CD14-positive monocyte (primary cell): ENCODE measurements around the gene MYRF. TPM values are rescaled to one million over a fixed set of nuclear protein-coding genes. Genes with fewer than 3 reads are reported as not detected.

ENCODE experiments used
- DNase-seq, 3 donors: peaks; one replicate each; pipeline ENCODE4 v3.0.0-alpha.2; 2011 to 2022
- H2AFZ ChIP-seq: 2 replicates; pipeline ENCODE4 v1.6.0; 2012; ENCODE audit warnings: mild to moderate bottlenecking, low read depth, low read length, inconsistent platforms; ENCODE audit not compliant: insufficient read depth, poor library complexity, severe bottlenecking
- H3K27ac ChIP-seq, 2 donors: 1 replicate in 1 of 2; 2 replicates in 1 of 2; pipeline ENCODE4 v1.5.1; 2012 to 2013; ENCODE audit warnings: low read length in 2 of 2, control low read depth in 1 of 2, inconsistent platforms in 1 of 2, low read depth in 1 of 2, mild to moderate bottlenecking in 1 of 2
- H3K27me3 ChIP-seq, 2 donors: one replicate each; pipeline versions ENCODE4 v1.6.0 to v1.6.1; 2011 to 2013; ENCODE audit warnings: low read length in 2 of 2; ENCODE audit not compliant: control insufficient read depth in 2 of 2, insufficient read depth in 2 of 2
- H3K36me3 ChIP-seq, 2 donors: replicated peaks in 1 of 2; 1 replicate in 1 of 2; 2 replicates in 1 of 2; pipeline versions ENCODE4 v1.5.1 to v1.6.1; 2012 to 2013; ENCODE audit warnings: low read length in 2 of 2, control low read depth in 1 of 2, inconsistent platforms in 1 of 2, mild to moderate bottlenecking in 1 of 2; ENCODE audit not compliant: insufficient read depth in 2 of 2, control insufficient read depth in 1 of 2
- H3K4me1 ChIP-seq, 2 donors: 1 replicate in 1 of 2; 2 replicates in 1 of 2; pipeline versions ENCODE4 v1.5.1 to v1.6.1; 2012 to 2013; ENCODE audit warnings: low read length in 2 of 2, control low read depth in 1 of 2, inconsistent platforms in 1 of 2, mild to moderate bottlenecking in 1 of 2, moderate library complexity in 1 of 2; ENCODE audit not compliant: insufficient read depth in 2 of 2, control insufficient read depth in 1 of 2
- H3K4me2 ChIP-seq: replicated peaks from 2 replicates; pipeline ENCODE3; 2012; ENCODE audit warnings: low read length, moderate library complexity, mild to moderate bottlenecking; ENCODE audit not compliant: poor library complexity, severe bottlenecking; ENCODE audit errors: extremely low read depth
- H3K4me3 ChIP-seq, 3 experiments: fragments of 200-600 bp in 1 of 3; sonication (generic) in 1 of 3; replicated peaks in 1 of 3; 1 replicate in 2 of 3; 2 replicates in 1 of 3; pipeline ENCODE4 v1.5.1; 2011 to 2013; ENCODE audit warnings: low read length in 3 of 3, mild to moderate bottlenecking in 3 of 3, control low read depth in 2 of 3, low read depth in 2 of 3, inconsistent platforms in 1 of 3, moderate library complexity in 1 of 3
- H3K79me2 ChIP-seq: 2 replicates; pipeline ENCODE4 v1.6.0; 2012; ENCODE audit warnings: mild to moderate bottlenecking, control low read depth, inconsistent platforms, low read length, moderate library complexity; ENCODE audit not compliant: insufficient read depth
- H3K9ac ChIP-seq: 2 replicates; pipeline ENCODE4 v1.6.0; 2017; ENCODE audit warnings: low read length, mild to moderate bottlenecking; ENCODE audit not compliant: insufficient read depth, poor library complexity, severe bottlenecking
- H3K9me3 ChIP-seq, 2 donors: replicated peaks in 1 of 2; 1 replicate in 1 of 2; 2 replicates in 1 of 2; pipeline versions ENCODE4 v1.5.1 to v1.6.1; 2012 to 2013; ENCODE audit warnings: low read length in 2 of 2, control low read depth in 1 of 2; ENCODE audit not compliant: control insufficient read depth in 1 of 2, insufficient read depth in 1 of 2
- H4K20me1 ChIP-seq: 2 replicates; pipeline ENCODE4 v1.6.0; 2012; ENCODE audit warnings: mild to moderate bottlenecking, low read length, control low read depth, moderate library complexity; ENCODE audit not compliant: insufficient read depth
- H3K27ac Mint-ChIP-seq, 7 donors: one replicate each; pipeline ENCODE4 v1.8.0; 2020; ENCODE audit warnings: mild to moderate bottlenecking in 7 of 7, mixed read lengths in 7 of 7, moderate library complexity in 6 of 7, inconsistent platforms in 2 of 7
- H3K27me3 Mint-ChIP-seq, 3 donors: one replicate each; pipeline ENCODE4 v1.8.0; 2021 to 2022; ENCODE audit warnings: low read depth in 3 of 3, mild to moderate bottlenecking in 3 of 3, mixed read lengths in 3 of 3, moderate library complexity in 3 of 3, inconsistent platforms in 1 of 3
- H3K36me3 Mint-ChIP-seq, 2 donors: one replicate each; pipeline ENCODE4 v1.8.0; 2020; ENCODE audit warnings: mixed read lengths in 2 of 2, inconsistent platforms in 1 of 2, mild to moderate bottlenecking in 1 of 2
- H3K4me1 Mint-ChIP-seq: one replicate; pipeline ENCODE4 v1.8.0; 2020; ENCODE audit warnings: mild to moderate bottlenecking, mixed read lengths
- H3K4me3 Mint-ChIP-seq, 2 donors: one replicate each; pipeline ENCODE4 v1.8.0; 2020; ENCODE audit warnings: mild to moderate bottlenecking in 2 of 2, mixed read lengths in 2 of 2, moderate library complexity in 1 of 2
- H3K9me3 Mint-ChIP-seq, 7 donors: one replicate each; pipeline ENCODE4 v1.8.0; 2020 to 2022; ENCODE audit warnings: mixed read lengths in 7 of 7, mild to moderate bottlenecking in 6 of 7, moderate library complexity in 6 of 7, inconsistent platforms in 2 of 7
- CTCF ChIP-seq: fragments of 200-600 bp; IDR thresholded peaks from one replicate; pipeline ENCODE4 v1.8.0; 2022; ENCODE audit warnings: antibody characterized with exemption, mild to moderate bottlenecking
- WGBS: methylation state at CpG from one replicate; pipeline ENCODE4 v1.1.5; 2013; ENCODE audit warnings: missing lambda C conversion rate; ENCODE audit not compliant: insufficient coverage; 5-methylcytosine and 5-hydroxymethylcytosine counted together
- intact Hi-C, 2 donors: fragments of 100-400 bp; cut with micrococcal nuclease; formaldehyde crosslinking; loops; one replicate each; pipeline versions ENCODE4 v1.15.0 to v1.15.1; 2023
- polyA plus RNA-seq, 3 donors: library from polyadenylated mRNA; depleted of rRNA in 1 of 3; unstranded in 2 of 3; stranded (reverse) in 1 of 3; fragments of 300-500 nt in 2 of 3; fragments of >200 nt in 1 of 3; fragmentation: Illumina TruSeq in 2 of 3; gene quantifications; 1 replicate in 2 of 3; 2 replicates in 1 of 3; pipeline ENCODE4 v1.2.3, GENCODE V29; 2012 to 2021

Gene MYRF
- polyA plus RNA-seq, 3 donors, result 0.18 to 0.19 TPM; not detected in 1

GRCh38 chr11:61712314-61712713 is 40.1 kb upstream of the MYRF start:
- no peaks in the 10 kb centered on the region for H4K20me1 ChIP-seq
- Mint-ChIP-seq H3K36me3 (peaks cover 0 to 2% of the 10 kb centered on the region in 2 donors), H3K4me3 (no peak overlapping the region), H3K27ac (peak overlapping the region in 1 of 7 donors; percentile 62), H3K4me1 (peaks cover 46% of the 10 kb centered on the region), H3K9me3 (no peaks in the 10 kb centered on the region), H3K27me3 (peaks cover 0 to 6% (median 3%) of the 10 kb centered on the region in 3 donors)
- H3K36me3 ChIP-seq, result no peaks in the 10 kb centered on the region
- H3K27ac ChIP-seq, result no peak overlapping the region
- H3K4me2 ChIP-seq, result no peak overlapping the region
- H3K4me3 ChIP-seq, result no peak overlapping the region
- peaks cover 2% of the 10 kb centered on the region for H3K79me2 ChIP-seq
- DNase-seq, result no peak
- intact Hi-C loops, result no loop called here
- no peak overlapping the region for H3K9ac ChIP-seq
- TF ChIP-seq CTCF, result no peak
- H3K4me1 ChIP-seq, result peaks cover 38 to 48% of the 10 kb centered on the region in 2 donors
- H3K9me3 ChIP-seq, result no peaks in the 10 kb centered on the region
- H3K27me3 ChIP-seq, result no peaks in the 10 kb centered on the region
- over 99% methylated on average over 6 of the region's 12 CpGs for WGBS
- H2AFZ ChIP-seq, result no peak overlapping the region

- intact Hi-C loops, result no loop called here
- no peak for DNase-seq
- no peaks in the 10 kb centered on the region for H3K9me3 ChIP-seq
- Mint-ChIP-seq H3K36me3 (peaks cover 0 to 2% of the 10 kb centered on the region in 2 donors), H3K4me1 (peaks cover 50% of the 10 kb centered on the region), H3K27me3 (peaks cover 0 to 6% (median 3%) of the 10 kb centered on the region in 3 donors), H3K4me3 (no peak overlapping the region), H3K27ac (peak overlapping the region in 1 of 7 donors; percentile 54), H3K9me3 (no peaks in the 10 kb centered on the region)
- H3K9ac ChIP-seq, result no peak overlapping the region
- H3K27me3 ChIP-seq, result no peaks in the 10 kb centered on the region
- TF ChIP-seq CTCF, result no peak
- 99% methylated on average over 6 of the region's 6 CpGs for WGBS
- H3K36me3 ChIP-seq, result no peaks in the 10 kb centered on the region
- H4K20me1 ChIP-seq, result no peaks in the 10 kb centered on the region
- H3K79me2 ChIP-seq, result peaks cover 4% of the 10 kb centered on the region
- H3K4me2 ChIP-seq, result no peak overlapping the region
- H3K4me1 ChIP-seq, result peaks cover 44 to 53% of the 10 kb centered on the region in 2 donors
- H2AFZ ChIP-seq, result no peak overlapping the region
- no peak overlapping the region for H3K27ac ChIP-seq
- no peak overlapping the region for H3K4me3 ChIP-seq
These were observed 39.6 kb upstream of the MYRF start for GRCh38 chr11:61712846-61713245.
